Neural progenitor cell (in vitro differentiated cells): ENCODE measurements around the gene KRTAP21-3. TPM values are rescaled to one million over a fixed set of nuclear protein-coding genes. Genes with fewer than 3 reads are reported as not detected.

Source experiments
- DNase-seq: peaks from one replicate; pipeline ENCODE4 v3.0.0-alpha.2; 2016; ENCODE audit warnings: low spot score
- H2AFZ ChIP-seq: fragments of 200-600 bp; sonication (generic); replicated peaks from 2 replicates; pipeline ENCODE4 v1.6.1; 2016; ENCODE audit warnings: antibody characterized with exemption
- H3F3A ChIP-seq: fragments of 200-600 bp; sonication (generic); 2 replicates; pipeline ENCODE4 v1.6.1; 2016; ENCODE audit warnings: antibody characterized with exemption, low read depth
- H3K27ac ChIP-seq: fragments of 200-600 bp; sonication (generic); 2 replicates; pipeline ENCODE4 v1.5.1; 2016; ENCODE audit warnings: mild to moderate bottlenecking
- H3K27me3 ChIP-seq: fragments of 200-600 bp; sonication (generic); 2 replicates; pipeline ENCODE4 v1.6.1; 2016; ENCODE audit warnings: mild to moderate bottlenecking, moderate library complexity
- H3K36me3 ChIP-seq: fragments of 200-600 bp; sonication (generic); 2 replicates; pipeline ENCODE4 v1.5.1; 2016
- H3K4me1 ChIP-seq: fragments of 200-600 bp; sonication (generic); 2 replicates; pipeline ENCODE4 v1.6.1; 2016; ENCODE audit warnings: mixed run types
- H3K4me2 ChIP-seq: fragments of 200-600 bp; sonication (generic); 2 replicates; pipeline ENCODE4 v1.6.1; 2016
- H3K4me3 ChIP-seq: fragments of 200-600 bp; sonication (generic); 2 replicates; pipeline ENCODE4 v1.5.1; 2016
- H3K79me2 ChIP-seq: fragments of 200-600 bp; sonication (generic); 2 replicates; pipeline ENCODE4 v1.6.1; 2016; ENCODE audit warnings: low read depth
- H3K9ac ChIP-seq: fragments of 200-600 bp; sonication (generic); 2 replicates; pipeline ENCODE4 v1.6.1; 2016
- H3K9me3 ChIP-seq: fragments of 200-600 bp; sonication (generic); 2 replicates; pipeline ENCODE4 v1.5.1; 2016; ENCODE audit warnings: low read depth
- H4K20me1 ChIP-seq: fragments of 200-600 bp; sonication (generic); 2 replicates; pipeline ENCODE4 v1.6.1; 2016; ENCODE audit warnings: low read depth
- H3K27ac Mint-ChIP-seq: 3 replicates; pipeline ENCODE4 v1.8.0; 2021; ENCODE audit warnings: mixed read lengths
- H3K27me3 Mint-ChIP-seq: 2 replicates; pipeline ENCODE4 v1.8.0; 2022; ENCODE audit warnings: low read depth, mild to moderate bottlenecking, inconsistent platforms, moderate library complexity, mixed read lengths; ENCODE audit not compliant: insufficient read depth
- H3K36me3 Mint-ChIP-seq: 3 replicates; pipeline ENCODE4 v1.8.0; 2021; ENCODE audit warnings: mixed read lengths
- H3K4me1 Mint-ChIP-seq: 3 replicates; pipeline ENCODE4 v1.8.0; 2021; ENCODE audit warnings: mixed read lengths
- H3K4me3 Mint-ChIP-seq: 3 replicates; pipeline ENCODE4 v1.8.0; 2021; ENCODE audit warnings: mild to moderate bottlenecking, moderate library complexity, mixed read lengths
- H3K9me3 Mint-ChIP-seq: 3 replicates; pipeline ENCODE4 v1.8.0; 2020; ENCODE audit warnings: mixed read lengths
- CTCF ChIP-seq: fragments of 200-600 bp; sonication (generic); IDR thresholded peaks from 2 replicates; pipeline ENCODE4 v1.5.1; 2017; ENCODE audit warnings: antibody characterized with exemption, mild to moderate bottlenecking
- EZH2 ChIP-seq: fragments of 200-600 bp; sonication (generic); IDR thresholded peaks from 2 replicates; pipeline ENCODE4 v1.6.1; 2017; ENCODE audit warnings: antibody characterized with exemption, mild to moderate bottlenecking, moderate library complexity
- EZH2phosphoT487 ChIP-seq: fragments of 200-600 bp; sonication (generic); IDR thresholded peaks from 2 replicates; pipeline ENCODE4 v1.6.1; 2017; ENCODE audit warnings: antibody characterized with exemption
- total RNA-seq: library from RNA; depleted of rRNA; stranded (reverse); fragments of >200 nt; gene quantifications from 2 replicates; pipeline ENCODE4 v1.2.3, GENCODE V29; 2015; ENCODE audit warnings: low replicate concordance

KRTAP21-3 gene
- total RNA-seq, 1 donor from 2014 or later, result not detected

GRCh38 chr21:30714456-30714855 is 4.1 kb downstream of the KRTAP21-3 start:
- H3K27ac ChIP-seq, result no peak overlapping the region
- H3K4me2 ChIP-seq, result no peak overlapping the region
- no peak overlapping the region for H2AFZ ChIP-seq
- no peaks in the 10 kb centered on the region for H3K4me1 ChIP-seq
- Mint-ChIP-seq H3K4me1 (no peaks in the 10 kb centered on the region), H3K27me3 (peaks cover 2% of the 10 kb centered on the region), H3K36me3 (no peaks in the 10 kb centered on the region), H3K4me3 (no peak overlapping the region), H3K9me3 (no peaks in the 10 kb centered on the region), H3K27ac (no peak overlapping the region)
- no peak overlapping the region for H3K4me3 ChIP-seq
- H3K9ac ChIP-seq, result no peak overlapping the region
- H4K20me1 ChIP-seq, result no peaks in the 10 kb centered on the region
- no peaks in the 10 kb centered on the region for H3K27me3 ChIP-seq
- no peaks in the 10 kb centered on the region for H3F3A ChIP-seq
- no peak for DNase-seq
- H3K9me3 ChIP-seq, result peaks cover 5% of the 10 kb centered on the region
- H3K36me3 ChIP-seq, result no peaks in the 10 kb centered on the region
- no peaks in the 10 kb centered on the region for H3K79me2 ChIP-seq
- TF ChIP-seq CTCF (no peak), EZH2 (no peak), EZH2phosphoT487 (no peak)

- H3K4me3 ChIP-seq, result no peak overlapping the region
- no peaks in the 10 kb centered on the region for H3K4me1 ChIP-seq
- no peak for DNase-seq
- H3K79me2 ChIP-seq, result no peaks in the 10 kb centered on the region
- Mint-ChIP-seq H3K4me3 (no peak overlapping the region), H3K27me3 (peaks cover 2% of the 10 kb centered on the region), H3K9me3 (no peaks in the 10 kb centered on the region), H3K27ac (no peak overlapping the region), H3K36me3 (no peaks in the 10 kb centered on the region), H3K4me1 (no peaks in the 10 kb centered on the region)
- no peak overlapping the region for H2AFZ ChIP-seq
- H3F3A ChIP-seq, result no peaks in the 10 kb centered on the region
- TF ChIP-seq EZH2phosphoT487 (no peak), EZH2 (no peak), CTCF (no peak)
- H3K27me3 ChIP-seq, result no peaks in the 10 kb centered on the region
- no peaks in the 10 kb centered on the region for H4K20me1 ChIP-seq
- no peaks in the 10 kb centered on the region for H3K36me3 ChIP-seq
- H3K4me2 ChIP-seq, result no peak overlapping the region
- H3K9me3 ChIP-seq, result peaks cover 5% of the 10 kb centered on the region
- no peak overlapping the region for H3K27ac ChIP-seq
- no peak overlapping the region for H3K9ac ChIP-seq
Measured at GRCh38 chr21:30713766-30714165, 4.8 kb downstream of the KRTAP21-3 start.

- Histone ChIP-seq H3K36me3 (no peaks in the 10 kb centered on the region), H3K27me3 (no peaks in the 10 kb centered on the region), H2AFZ (no peak overlapping the region), H3K79me2 (no peaks in the 10 kb centered on the region), H3K4me3 (no peak overlapping the region), H3K9ac (no peak overlapping the region), H4K20me1 (no peaks in the 10 kb centered on the region), H3K9me3 (peaks cover 5% of the 10 kb centered on the region), H3K4me1 (no peaks in the 10 kb centered on the region), H3K4me2 (no peak overlapping the region), H3K27ac (no peak overlapping the region), H3F3A (no peaks in the 10 kb centered on the region)
- Mint-ChIP-seq H3K4me3 (no peak overlapping the region), H3K9me3 (no peaks in the 10 kb centered on the region), H3K27me3 (peaks cover 2% of the 10 kb centered on the region), H3K4me1 (no peaks in the 10 kb centered on the region), H3K36me3 (no peaks in the 10 kb centered on the region), H3K27ac (no peak overlapping the region)
- no peak for DNase-seq
- no peak for TF ChIP-seq EZH2phosphoT487
- no peak for TF ChIP-seq CTCF
- no peak for TF ChIP-seq EZH2
Measured at GRCh38 chr21:30710499-30710898, 8.1 kb downstream of the KRTAP21-3 start.
